GM12873 (cell line): ENCODE data around the gene POLN.

ENCODE experiments used
- TF ChIP-seq, protein P1 (sequence below): IDR thresholded peaks from 2 replicates; pipeline ENCODE4 v1.5.1; 2012; ENCODE audit warnings: low read depth, mild to moderate bottlenecking, moderate library complexity, low read length, control low read depth; ENCODE audit not compliant: insufficient read depth; ENCODE audit errors: missing control alignments

Gene POLN

DNA sequence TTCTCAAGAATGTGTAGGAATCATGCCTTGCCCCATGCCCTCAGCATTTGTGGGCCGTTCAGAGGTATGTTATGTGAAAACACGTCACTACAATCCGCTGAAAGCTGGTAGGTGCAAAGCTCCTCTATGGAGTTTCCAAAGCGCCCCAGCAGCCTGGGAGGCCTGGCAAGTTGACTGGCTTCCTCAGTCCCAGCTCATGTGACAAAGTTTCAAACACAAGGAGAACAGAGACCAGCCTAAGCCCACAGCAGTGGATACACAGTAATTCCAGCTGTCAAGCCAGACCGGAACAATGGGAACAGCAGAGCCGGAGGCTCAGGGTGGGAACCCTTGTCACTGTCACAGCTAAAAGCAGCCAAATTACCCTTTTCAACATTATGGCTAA, 149.3 kb downstream of the POLN start:
- TF ChIP-seq, protein P1, sequence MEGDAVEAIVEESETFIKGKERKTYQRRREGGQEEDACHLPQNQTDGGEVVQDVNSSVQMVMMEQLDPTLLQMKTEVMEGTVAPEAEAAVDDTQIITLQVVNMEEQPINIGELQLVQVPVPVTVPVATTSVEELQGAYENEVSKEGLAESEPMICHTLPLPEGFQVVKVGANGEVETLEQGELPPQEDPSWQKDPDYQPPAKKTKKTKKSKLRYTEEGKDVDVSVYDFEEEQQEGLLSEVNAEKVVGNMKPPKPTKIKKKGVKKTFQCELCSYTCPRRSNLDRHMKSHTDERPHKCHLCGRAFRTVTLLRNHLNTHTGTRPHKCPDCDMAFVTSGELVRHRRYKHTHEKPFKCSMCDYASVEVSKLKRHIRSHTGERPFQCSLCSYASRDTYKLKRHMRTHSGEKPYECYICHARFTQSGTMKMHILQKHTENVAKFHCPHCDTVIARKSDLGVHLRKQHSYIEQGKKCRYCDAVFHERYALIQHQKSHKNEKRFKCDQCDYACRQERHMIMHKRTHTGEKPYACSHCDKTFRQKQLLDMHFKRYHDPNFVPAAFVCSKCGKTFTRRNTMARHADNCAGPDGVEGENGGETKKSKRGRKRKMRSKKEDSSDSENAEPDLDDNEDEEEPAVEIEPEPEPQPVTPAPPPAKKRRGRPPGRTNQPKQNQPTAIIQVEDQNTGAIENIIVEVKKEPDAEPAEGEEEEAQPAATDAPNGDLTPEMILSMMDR: no peak

DNA sequence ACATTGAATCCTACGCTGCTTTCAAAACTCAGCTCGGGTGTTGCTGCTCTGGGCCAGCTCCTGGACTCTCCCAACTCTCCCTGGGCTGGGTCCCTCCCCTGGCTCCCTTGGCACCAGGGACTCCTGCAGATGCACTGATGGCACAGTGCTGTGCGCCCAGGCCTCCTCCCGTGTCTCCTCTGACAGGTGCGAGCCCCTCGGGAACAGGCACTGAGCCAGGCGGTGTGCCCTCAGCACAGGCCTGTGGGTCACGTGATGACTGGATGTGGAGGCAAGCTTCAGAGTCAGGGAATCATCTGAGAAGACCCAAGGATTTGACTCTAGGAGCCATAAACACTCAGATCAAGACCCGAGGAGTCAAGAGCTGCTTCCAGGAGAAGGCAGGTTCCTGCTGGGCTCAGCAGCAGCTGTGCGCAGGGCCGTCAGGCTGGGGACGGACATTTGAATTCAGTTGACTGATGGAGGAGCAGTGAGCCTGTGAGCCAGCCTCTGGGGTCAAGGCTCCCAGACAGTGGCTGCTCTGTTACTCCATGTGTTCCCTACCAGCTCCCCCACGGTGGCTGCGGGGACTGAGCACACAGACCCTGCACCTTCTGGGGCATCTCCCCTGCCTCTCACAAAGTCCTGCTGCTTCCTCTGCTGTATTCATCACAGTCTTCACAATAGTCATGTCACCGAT, 149.8 kb downstream of the POLN start:
- TF ChIP-seq, protein P1: no peak

DNA sequence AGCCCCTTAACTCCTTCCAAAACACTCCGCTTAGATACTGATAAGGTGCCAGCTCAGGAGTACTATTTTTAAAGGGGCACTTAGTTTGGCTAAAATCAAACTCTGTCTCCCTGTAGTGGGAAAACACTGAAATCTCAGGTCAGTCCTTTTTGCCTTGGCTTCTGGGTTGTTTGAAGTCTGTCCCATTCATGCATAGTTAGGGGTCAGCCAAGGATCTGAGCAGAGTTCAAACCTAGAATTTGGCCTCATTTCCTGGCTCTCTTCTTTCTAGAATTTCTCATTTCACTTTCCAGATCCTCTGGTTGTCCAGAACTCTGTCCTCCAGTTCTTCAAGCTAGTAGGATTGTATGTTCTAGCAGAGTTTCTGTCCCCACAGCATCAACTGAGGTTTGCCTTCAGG, 151.3 kb downstream of the POLN start:
- TF ChIP-seq, protein P1: no peak

DNA sequence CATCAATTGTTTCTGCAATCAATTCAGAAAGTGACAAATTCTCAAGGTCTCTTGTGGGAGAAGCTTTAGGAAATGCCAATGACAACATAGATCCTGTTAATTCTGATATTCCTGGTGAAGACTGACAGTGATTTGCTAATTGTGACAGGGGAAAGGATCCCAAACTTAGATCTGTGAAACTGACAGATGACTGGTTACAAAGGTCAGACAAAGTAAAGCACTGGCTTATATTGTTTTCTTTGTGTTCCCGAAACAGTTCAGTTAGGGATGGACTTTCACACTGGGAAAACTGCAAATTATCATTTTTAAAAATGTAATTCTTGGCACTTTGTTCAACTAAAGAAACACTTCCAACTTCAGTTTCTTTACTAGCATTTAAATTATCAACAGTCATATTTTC, 152.7 kb downstream of the POLN start:
- TF ChIP-seq, protein P1: no peak

DNA sequence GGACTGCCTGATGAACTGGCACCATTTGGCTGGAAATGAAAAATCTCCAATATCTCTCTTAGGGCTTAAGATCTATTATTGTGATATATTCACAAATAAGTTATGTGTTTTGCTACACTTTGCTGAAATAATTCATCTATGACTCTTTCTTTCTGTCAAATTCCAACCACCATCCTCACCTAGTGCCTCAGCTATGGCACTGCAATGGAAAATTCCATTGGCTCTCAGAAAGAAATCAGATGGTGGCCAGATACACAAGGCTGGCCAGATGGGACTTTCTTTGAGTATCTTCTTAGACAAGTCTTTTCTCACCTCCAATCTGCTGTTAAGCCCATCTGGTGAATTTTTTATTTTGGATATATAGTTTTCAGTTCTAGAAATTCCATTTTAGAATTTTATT, 154.8 kb downstream of the POLN start:
- TF ChIP-seq, protein P1: no peak

DNA sequence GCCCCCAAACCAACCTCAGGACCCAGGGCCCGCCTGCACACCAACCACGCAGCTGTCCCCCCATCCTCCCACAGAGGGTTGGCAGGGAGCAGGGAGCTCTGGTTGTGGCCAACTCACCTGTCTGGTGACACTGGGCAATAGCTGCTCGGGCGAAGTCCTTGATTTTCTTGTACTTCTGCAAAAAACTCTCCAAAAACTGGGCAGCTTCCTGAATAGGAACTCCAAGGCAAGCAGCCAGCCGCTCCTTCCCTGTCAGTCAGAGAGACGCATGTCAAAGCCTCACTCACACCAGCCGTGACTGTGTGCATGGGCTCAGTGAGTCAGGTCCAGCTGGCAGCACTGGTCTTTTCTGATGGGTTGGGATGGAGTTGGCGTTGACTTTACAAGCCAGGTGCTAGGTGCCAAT, 156.4 kb downstream of the POLN start:
- TF ChIP-seq, protein P1: no peak

DNA sequence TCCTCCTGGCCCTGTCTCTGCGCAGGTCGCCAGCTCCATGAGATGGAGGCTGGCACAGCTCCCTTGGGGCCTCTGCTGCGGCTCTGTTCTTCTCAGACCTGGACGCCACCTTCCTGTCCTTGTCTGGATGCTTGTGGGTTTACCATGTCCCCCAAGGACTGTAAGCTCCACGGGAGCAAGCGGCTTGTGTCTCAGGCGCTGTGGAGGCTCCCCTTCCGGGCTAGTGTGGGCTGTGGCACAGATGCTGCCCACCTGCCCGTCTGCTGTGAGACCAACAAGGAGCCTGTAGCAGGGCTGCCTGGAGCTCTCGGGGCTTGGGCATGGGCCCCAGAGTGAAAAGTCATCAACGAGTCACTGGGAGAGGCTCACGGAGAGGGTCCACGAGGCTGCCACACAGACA, 157.6 kb downstream of the POLN start:
- TF ChIP-seq, protein P1: no peak
